GM13977 (cell line): ENCODE data around the gene MALRD1.
"Not testable (repeated sequence)": the region's sequence is repeated elsewhere in the genome, so short reads cannot be mapped to it uniquely, and the experiment has no call there.

Experiments used
- DNase-seq: peaks from one replicate; pipeline ENCODE4 v3.0.0; 2012; ENCODE audit warnings: low spot score
- CTCF ChIP-seq: IDR thresholded peaks from 2 replicates; pipeline ENCODE4 v1.5.1; 2012; ENCODE audit warnings: mild to moderate bottlenecking, control low read depth; ENCODE audit not compliant: insufficient read depth; ENCODE audit errors: extremely low read depth, missing control alignments
- in situ Hi-C: fragments of 300-500 bp; cut with MboI; formaldehyde crosslinking; loops from one replicate; pipeline ENCODE4 v1.12.0; 2022; ENCODE audit warnings: low sequenced_read_pairs, low pct_unique_long_range_greater_than_20kb, mixed read lengths, inconsistent platforms; ENCODE audit not compliant: unreplicated experiment

The MALRD1 gene

GRCh38 chr10:19499291-19499770, 450.7 kb downstream of the MALRD1 start:
- no peak for TF ChIP-seq CTCF
- in situ Hi-C loops, result no loop called here
- DNase-seq, result no peak

GRCh38 chr10:19500959-19501358, 452.4 kb downstream of the MALRD1 start:
- no peak for DNase-seq
- in situ Hi-C loops, result no loop called here
- no peak for TF ChIP-seq CTCF

- in situ Hi-C loops, result no loop called here
- TF ChIP-seq CTCF, result no peak
- DNase-seq, result no peak
Measured at GRCh38 chr10:19505320-19506312, 457.0 kb downstream of the MALRD1 start.

- DNase-seq, in situ Hi-C loops: not testable (repeated sequence)
Measured at GRCh38 chr10:19510005-19510732, 461.6 kb downstream of the MALRD1 start.

- no peak for TF ChIP-seq CTCF
- DNase-seq, result no peak
- in situ Hi-C loops, result no loop called here
Measured at GRCh38 chr10:19518109-19518508, 469.5 kb downstream of the MALRD1 start.

GRCh38 chr10:19518632-19519031, 470.0 kb downstream of the MALRD1 start:
- TF ChIP-seq CTCF, result no peak
- DNase-seq, result no peak
- in situ Hi-C loops, result no loop called here

- in situ Hi-C loops, result no loop called here
- DNase-seq, result no peak
- no peak for TF ChIP-seq CTCF
Measured at GRCh38 chr10:19531324-19531723, 482.7 kb downstream of the MALRD1 start.
